Measurements from ENCODE around the gene CCT6B.
A peak's percentile ranks its signal among the peaks of the same experiment; 100 is the strongest.
"Not testable (repeated sequence)": the region's sequence is repeated elsewhere in the genome, so short reads cannot be mapped to it uniquely, and the experiment has no call there.

The CCT6B gene

GRCh38 chr17:34979650-34980352 lies 18.5 kb upstream of the CCT6B start:
- Histone ChIP-seq H3K4me3 (ENCODE audit: low read depth in 1 of 2, low read length in 2 of 2) (peak overlapping the region; percentile 76 to 87), H3K27ac (ENCODE audit: low read depth, low read length) (peak overlapping the region; percentile 90), H3K9me3 (ENCODE audit: low read length) (no peaks in the 10 kb centered on the region), H3K9ac (ENCODE audit: low read length) (peak overlapping the region; percentile 18), H3K27me3 (ENCODE audit: control insufficient read depth in 1 of 2, insufficient read depth in 2 of 2, low read length in 2 of 2) (no peaks in the 10 kb centered on the region), H3K4me1 (ENCODE audit: insufficient read depth, low read length) (peaks cover 29% of the 10 kb centered on the region), H3K36me3 (ENCODE audit: insufficient read depth, low read length) (peaks cover 8% of the 10 kb centered on the region)

GRCh38 chr17:34979153-34979552 lies 17.9 kb upstream of the CCT6B start:
- Histone ChIP-seq H3K36me3 (ENCODE audit: insufficient read depth, low read length) (peaks cover 7% of the 10 kb centered on the region), H3K27ac (ENCODE audit: low read depth, low read length) (no peak overlapping the region), H3K4me1 (ENCODE audit: insufficient read depth, low read length) (peaks cover 26% of the 10 kb centered on the region), H3K4me3 (ENCODE audit: low read depth in 1 of 2, low read length in 2 of 2) (no peak overlapping the region), H3K9me3 (ENCODE audit: low read length) (no peaks in the 10 kb centered on the region), H3K27me3 (ENCODE audit: control insufficient read depth in 1 of 2, insufficient read depth in 2 of 2, low read length in 2 of 2) (no peaks in the 10 kb centered on the region), H3K9ac (ENCODE audit: low read length) (no peak overlapping the region)

GRCh38 chr17:34974794-34975785 lies 13.8 kb upstream of the CCT6B start:
- H3K9ac ChIP-seq (ENCODE audit: low read length): no peak overlapping the region
- H3K9me3 ChIP-seq (ENCODE audit: low read length): no peaks in the 10 kb centered on the region
- H3K4me3 ChIP-seq (ENCODE audit: low read depth in 1 of 2, low read length in 2 of 2): no peak overlapping the region
- peaks cover 9% of the 10 kb centered on the region for H3K4me1 ChIP-seq (ENCODE audit: insufficient read depth, low read length)
- no peak overlapping the region for H3K27ac ChIP-seq (ENCODE audit: low read depth, low read length)
- no peaks in the 10 kb centered on the region for H3K36me3 ChIP-seq (ENCODE audit: insufficient read depth, low read length)
- no peaks in the 10 kb centered on the region for H3K27me3 ChIP-seq (ENCODE audit: control insufficient read depth in 1 of 2, insufficient read depth in 2 of 2, low read length in 2 of 2)

- peaks cover under 1% of the 10 kb centered on the region for H3K36me3 ChIP-seq (ENCODE audit: insufficient read depth, low read length)
- peaks cover 4% of the 10 kb centered on the region for H3K4me1 ChIP-seq (ENCODE audit: insufficient read depth, low read length)
- no peak overlapping the region for H3K9ac ChIP-seq (ENCODE audit: low read length)
- H3K27ac ChIP-seq (ENCODE audit: low read depth, low read length): no peak overlapping the region
- no peaks in the 10 kb centered on the region for H3K9me3 ChIP-seq (ENCODE audit: low read length)
- H3K27me3 ChIP-seq (ENCODE audit: control insufficient read depth in 1 of 2, insufficient read depth in 2 of 2, low read length in 2 of 2): no peaks in the 10 kb centered on the region
- no peak overlapping the region for H3K4me3 ChIP-seq (ENCODE audit: low read depth in 1 of 2, low read length in 2 of 2)
Measured at GRCh38 chr17:34974179-34974578, 12.9 kb upstream of the CCT6B start.

GRCh38 chr17:34958438-34958837 lies 2.8 kb downstream of the CCT6B start:
- H3K4me3 ChIP-seq (ENCODE audit: low read depth in 1 of 2, low read length in 2 of 2): no peak overlapping the region
- H3K4me1 ChIP-seq (ENCODE audit: insufficient read depth, low read length): peaks cover 15% of the 10 kb centered on the region
- H3K27ac ChIP-seq (ENCODE audit: low read depth, low read length): no peak overlapping the region
- no peak overlapping the region for H3K9ac ChIP-seq (ENCODE audit: low read length)
- no peaks in the 10 kb centered on the region for H3K27me3 ChIP-seq (ENCODE audit: control insufficient read depth in 1 of 2, insufficient read depth in 2 of 2, low read length in 2 of 2)
- H3K36me3 ChIP-seq (ENCODE audit: insufficient read depth, low read length): no peaks in the 10 kb centered on the region
- no peaks in the 10 kb centered on the region for H3K9me3 ChIP-seq (ENCODE audit: low read length)

- not testable (repeated sequence) for H3K4me3 ChIP-seq (ENCODE audit: low read depth in 1 of 2, low read length in 2 of 2); H3K36me3 ChIP-seq (ENCODE audit: insufficient read depth, low read length); H3K9me3 ChIP-seq (ENCODE audit: low read length); H3K4me1 ChIP-seq (ENCODE audit: insufficient read depth, low read length); H3K27me3 ChIP-seq (ENCODE audit: control insufficient read depth in 1 of 2, insufficient read depth in 2 of 2, low read length in 2 of 2); H3K9ac ChIP-seq (ENCODE audit: low read length); H3K27ac ChIP-seq (ENCODE audit: low read depth, low read length)
Measured at GRCh38 chr17:34950780-34951179, 10.5 kb downstream of the CCT6B start.

- Histone ChIP-seq H3K27me3 (ENCODE audit: control insufficient read depth in 1 of 2, insufficient read depth in 2 of 2, low read length in 2 of 2) (no peaks in the 10 kb centered on the region), H3K9me3 (ENCODE audit: low read length) (no peaks in the 10 kb centered on the region), H3K4me3 (ENCODE audit: low read depth in 1 of 2, low read length in 2 of 2) (no peak overlapping the region), H3K27ac (ENCODE audit: low read depth, low read length) (no peak overlapping the region), H3K9ac (ENCODE audit: low read length) (no peak overlapping the region), H3K36me3 (ENCODE audit: insufficient read depth, low read length) (no peaks in the 10 kb centered on the region), H3K4me1 (ENCODE audit: insufficient read depth, low read length) (no peaks in the 10 kb centered on the region)
Measured at GRCh38 chr17:34930283-34930682, 31.0 kb downstream of the CCT6B start.

GRCh38 chr17:34926661-34927060 lies 34.6 kb downstream of the CCT6B start:
- H3K27ac ChIP-seq (ENCODE audit: low read depth, low read length): no peak overlapping the region
- no peaks in the 10 kb centered on the region for H3K36me3 ChIP-seq (ENCODE audit: insufficient read depth, low read length)
- no peaks in the 10 kb centered on the region for H3K4me1 ChIP-seq (ENCODE audit: insufficient read depth, low read length)
- H3K27me3 ChIP-seq (ENCODE audit: control insufficient read depth in 1 of 2, insufficient read depth in 2 of 2, low read length in 2 of 2): no peaks in the 10 kb centered on the region
- H3K9me3 ChIP-seq (ENCODE audit: low read length): no peaks in the 10 kb centered on the region
- no peak overlapping the region for H3K9ac ChIP-seq (ENCODE audit: low read length)
- no peak overlapping the region for H3K4me3 ChIP-seq (ENCODE audit: low read depth in 1 of 2, low read length in 2 of 2)

GRCh38 chr17:34920676-34921075 lies 40.6 kb downstream of the CCT6B start:
- H3K36me3 ChIP-seq (ENCODE audit: insufficient read depth, low read length): no peaks in the 10 kb centered on the region
- H3K27ac ChIP-seq (ENCODE audit: low read depth, low read length): no peak overlapping the region
- H3K27me3 ChIP-seq (ENCODE audit: control insufficient read depth in 1 of 2, insufficient read depth in 2 of 2, low read length in 2 of 2): no peaks in the 10 kb centered on the region
- no peak overlapping the region for H3K9ac ChIP-seq (ENCODE audit: low read length)
- H3K4me1 ChIP-seq (ENCODE audit: insufficient read depth, low read length): no peaks in the 10 kb centered on the region
- H3K4me3 ChIP-seq (ENCODE audit: low read depth in 1 of 2, low read length in 2 of 2): no peak overlapping the region
- H3K9me3 ChIP-seq (ENCODE audit: low read length): no peaks in the 10 kb centered on the region

- no peak overlapping the region for H3K4me3 ChIP-seq (ENCODE audit: low read depth in 1 of 2, low read length in 2 of 2)
- H3K36me3 ChIP-seq (ENCODE audit: insufficient read depth, low read length): no peaks in the 10 kb centered on the region
- H3K27me3 ChIP-seq (ENCODE audit: control insufficient read depth in 1 of 2, insufficient read depth in 2 of 2, low read length in 2 of 2): no peaks in the 10 kb centered on the region
- H3K9ac ChIP-seq (ENCODE audit: low read length): no peak overlapping the region
- no peak overlapping the region for H3K27ac ChIP-seq (ENCODE audit: low read depth, low read length)
- H3K4me1 ChIP-seq (ENCODE audit: insufficient read depth, low read length): no peaks in the 10 kb centered on the region
- no peaks in the 10 kb centered on the region for H3K9me3 ChIP-seq (ENCODE audit: low read length)
Measured at GRCh38 chr17:34917381-34917780, 43.9 kb downstream of the CCT6B start.

GRCh38 chr17:34916120-34916519 lies 45.1 kb downstream of the CCT6B start:
- H3K9me3 ChIP-seq (ENCODE audit: low read length): no peaks in the 10 kb centered on the region

More at GRCh38 chr17:34916120-34916519, 45.1 kb downstream of the CCT6B start:
- no peaks in the 10 kb centered on the region for H3K4me1 ChIP-seq (ENCODE audit: insufficient read depth, low read length)
- no peaks in the 10 kb centered on the region for H3K27me3 ChIP-seq (ENCODE audit: control insufficient read depth in 1 of 2, insufficient read depth in 2 of 2, low read length in 2 of 2)
- no peak overlapping the region for H3K4me3 ChIP-seq (ENCODE audit: low read depth in 1 of 2, low read length in 2 of 2)
- H3K27ac ChIP-seq (ENCODE audit: low read depth, low read length): no peak overlapping the region
- H3K9ac ChIP-seq (ENCODE audit: low read length): no peak overlapping the region
- H3K36me3 ChIP-seq (ENCODE audit: insufficient read depth, low read length): no peaks in the 10 kb centered on the region
